ENCODE data around the gene PPM1J. TPM values are rescaled to one million over a fixed set of nuclear protein-coding genes. Genes with fewer than 3 reads are reported as not detected.

Gene PPM1J
- total and polyA plus RNA-seq, 2 of the 13 experiments (the other 11 are each of a cell fraction or from before 2014, with no cell fraction given) = 0.07 to 0.22 TPM

- 0 out of 2 replicates have a peak, but pooled peaks have one; percentile 16 for TF ChIP-seq ZNF280D (CRISPR knock-in tag; IDR thresholded peaks at IDR 0.05)
- peak; percentile 7; the same call in 1 of the 2 replicates for TF ChIP-seq ARHGAP35 (CRISPR knock-in tag; IDR thresholded peaks at IDR 0.05; ENCODE audit: borderline replicate concordance)
- no peak for TF ChIP-seq HNF1A (IDR thresholded peaks at IDR 0.05; ENCODE audit: low read depth)
- peak; percentile 32; the same call in 1 of the 2 replicates for TF ChIP-seq HNF1A (CRISPR knock-in tag; IDR thresholded peaks at IDR 0.05; ENCODE audit: borderline replicate concordance)
- 0 out of 2 replicates have a peak, but pooled peaks have one; percentile 21 for TF ChIP-seq ZNF770 (CRISPR knock-in tag; IDR thresholded peaks at IDR 0.05)
- 0 out of 2 replicates have a peak, but pooled peaks have one; percentile 7 for TF ChIP-seq ZNF138 (CRISPR knock-in tag; IDR thresholded peaks at IDR 0.05; ENCODE audit: low read depth)
- 0 out of 2 replicates have a peak, but pooled peaks have one; percentile 31 for TF ChIP-seq ELF3 (CRISPR knock-in tag; IDR thresholded peaks at IDR 0.05)
- peak; percentile 33; the same call in 1 of the 2 replicates for TF ChIP-seq MAX (IDR thresholded peaks at IDR 0.05)
- 0 out of 2 replicates have a peak, but pooled peaks have one; percentile 29 for TF ChIP-seq GPN1 (CRISPR knock-in tag; IDR thresholded peaks at IDR 0.05; ENCODE audit: borderline replicate concordance)
- TF ChIP-seq THAP8 (CRISPR knock-in tag; IDR thresholded peaks at IDR 0.05; ENCODE audit: borderline replicate concordance) = no peak
- no peak for TF ChIP-seq HOXA9 (CRISPR knock-in tag; IDR thresholded peaks at IDR 0.05; ENCODE audit: borderline replicate concordance)
- TF ChIP-seq FOXJ3 (CRISPR knock-in tag; IDR thresholded peaks at IDR 0.05; ENCODE audit: borderline replicate concordance) = 0 out of 2 replicates have a peak, but pooled peaks have one; percentile 39
- no peak for TF ChIP-seq TFDP2 (CRISPR knock-in tag; IDR thresholded peaks at IDR 0.05)
- TF ChIP-seq MXI1 (IDR thresholded peaks at IDR 0.05; ENCODE audit: borderline replicate concordance, low read depth, low read length) = 0 out of 3 replicates have a peak, but pooled peaks have one; percentile 47
- no peak for TF ChIP-seq KLF16 (CRISPR knock-in tag; IDR thresholded peaks at IDR 0.05)
Observed at GRCh38 chr1:112674440-112674985, 40.6 kb downstream of the PPM1J start, which contains the start of gene MOV10 (continued).

Data from HepG2 (cell line).